Lung (tissue), 12 donors: ENCODE results near the gene B3GNT4. TPM values are rescaled to one million over a fixed set of nuclear protein-coding genes. Genes with fewer than 3 reads are reported as not detected.

ENCODE experiments used
- ATAC-seq: fragments of 200-7000 bp; cut with Tn5 transposase; one replicate; pipeline ENCODE4 v1.9.1; 2020; ENCODE audit warnings: moderate number of reproducible peaks; ENCODE audit not compliant: insufficient read depth, low FRiP score
- DNase-seq, 3 donors: peaks; one replicate each; pipeline ENCODE4 v3.0.0-alpha.2; 2013 to 2017
- H3K27ac ChIP-seq, 2 donors: one replicate each; pipeline ENCODE4 v1.5.1; 2013; ENCODE audit warnings: mild to moderate bottlenecking in 2 of 2, moderate library complexity in 2 of 2, control low read depth in 1 of 2, inconsistent platforms in 1 of 2, low read depth in 1 of 2, low read length in 1 of 2
- H3K27me3 ChIP-seq, 3 donors: one replicate each; pipeline ENCODE4 v1.5.1; 2013; ENCODE audit warnings: low read length in 2 of 3; ENCODE audit not compliant: control insufficient read depth in 3 of 3, insufficient read depth in 3 of 3
- H3K36me3 ChIP-seq, 4 donors: one replicate each; pipeline ENCODE4 v1.5.1; 2013; ENCODE audit warnings: low read length in 4 of 4, mild to moderate bottlenecking in 1 of 4, moderate library complexity in 1 of 4; ENCODE audit not compliant: control insufficient read depth in 4 of 4, insufficient read depth in 4 of 4
- H3K4me1 ChIP-seq, 5 donors: one replicate each; pipeline ENCODE4 v1.5.1; 2013; ENCODE audit warnings: low read length in 5 of 5, mild to moderate bottlenecking in 2 of 5, moderate library complexity in 1 of 5; ENCODE audit not compliant: control insufficient read depth in 5 of 5, insufficient read depth in 5 of 5
- H3K4me3 ChIP-seq: one replicate; pipeline ENCODE4 v1.5.1; 2013; ENCODE audit warnings: mild to moderate bottlenecking, control low read depth, moderate library complexity
- H3K9ac ChIP-seq, 2 donors: one replicate each; pipeline ENCODE4 v1.5.1; 2013; ENCODE audit warnings: low read length in 2 of 2, control low read depth in 1 of 2; ENCODE audit not compliant: insufficient read depth in 1 of 2
- H3K9me3 ChIP-seq, 4 donors: one replicate each; pipeline ENCODE4 v1.5.1; 2013; ENCODE audit warnings: low read length in 3 of 4, mild to moderate bottlenecking in 1 of 4, moderate library complexity in 1 of 4; ENCODE audit not compliant: control insufficient read depth in 4 of 4, insufficient read depth in 3 of 4
- WGBS, 2 donors: extraction: QIAGEN DNeasy Blood & Tissue Kit; methylation state at CpG; one replicate each; pipeline ENCODE4 v1.1.7; 2013; 5-methylcytosine and 5-hydroxymethylcytosine counted together
- polyA plus RNA-seq, 2 donors: library from polyadenylated mRNA; stranded (reverse); fragments of 200-250 nt; gene quantifications; one replicate each; pipeline ENCODE4 v1.2.1, GENCODE V29; 2013
- total RNA-seq, 2 donors: library from RNA; depleted of rRNA in 1 of 2; stranded (reverse); fragments of >200 nt in 1 of 2; gene quantifications; one replicate each; pipeline ENCODE4 v1.2.1, GENCODE V29; 2014 to 2021
- TF ChIP-seq, protein P1 (sequence below): IDR thresholded peaks from 2 replicates; pipeline ENCODE4 v1.5.1; 2012; ENCODE audit warnings: mild to moderate bottlenecking; ENCODE audit errors: control extremely low read depth, extremely low read depth
- donor health status: control.
- donor health status: control.
- donor health status: Bipolar disorder and iron deficiency.
- donor health status: healthy.
- donor health status: DM: yes; HTN: yes; CAD: no.

The B3GNT4 gene
- total and polyA plus RNA-seq, 4 donors = 0.43 to 0.80 (median 0.49) TPM; not detected in 1

DNA sequence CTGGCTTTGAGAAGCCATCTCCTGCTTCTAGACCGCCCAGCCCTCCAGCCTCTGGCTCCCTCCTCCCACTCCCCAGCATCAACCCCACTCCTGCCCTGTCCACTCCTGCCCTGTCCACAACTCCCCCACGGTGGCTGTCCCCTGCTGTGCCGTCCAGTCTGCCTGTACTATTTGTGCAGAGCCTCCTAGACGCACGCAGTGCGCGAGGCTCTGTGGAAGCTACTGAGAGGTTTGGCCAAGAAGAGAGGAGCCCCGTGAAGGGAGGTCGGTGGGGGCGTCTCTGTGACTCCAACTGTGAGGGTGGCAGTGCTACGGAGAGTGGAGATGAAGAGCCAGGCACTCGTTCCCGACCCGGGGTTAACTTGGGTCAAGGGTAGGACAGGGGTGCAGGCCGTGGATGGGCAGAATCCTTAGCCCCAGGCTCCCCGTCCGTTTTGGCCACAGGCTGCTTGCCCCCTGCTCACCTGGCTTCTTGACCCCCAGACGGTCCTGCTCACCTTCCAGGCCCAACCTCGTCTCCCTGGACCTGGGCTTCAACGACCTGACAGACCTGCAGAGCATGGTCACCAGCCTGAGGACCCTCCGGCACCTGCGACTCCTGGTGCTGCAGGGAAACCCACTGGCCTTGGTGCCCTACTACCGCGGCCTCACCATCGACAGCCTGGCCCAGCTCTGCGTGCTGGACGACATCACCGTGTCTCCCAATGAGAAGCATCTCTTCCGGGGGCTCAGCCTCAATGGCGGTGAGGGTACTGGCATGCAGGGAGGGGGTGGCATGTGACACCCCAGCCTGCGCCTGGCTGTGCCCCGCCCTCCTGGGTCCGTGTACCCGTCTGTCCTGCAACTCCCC, 13.7 kb upstream of the B3GNT4 start:
- Histone ChIP-seq H3K27ac (no peak overlapping the region), H3K4me1 (no peaks in the 10 kb centered on the region), H3K27me3 (no peaks in the 10 kb centered on the region), H3K9ac (no peak overlapping the region), H3K36me3 (no peaks in the 10 kb centered on the region), H3K9me3 (no peaks in the 10 kb centered on the region), H3K4me3 (no peak overlapping the region)
- TF ChIP-seq, protein P1, sequence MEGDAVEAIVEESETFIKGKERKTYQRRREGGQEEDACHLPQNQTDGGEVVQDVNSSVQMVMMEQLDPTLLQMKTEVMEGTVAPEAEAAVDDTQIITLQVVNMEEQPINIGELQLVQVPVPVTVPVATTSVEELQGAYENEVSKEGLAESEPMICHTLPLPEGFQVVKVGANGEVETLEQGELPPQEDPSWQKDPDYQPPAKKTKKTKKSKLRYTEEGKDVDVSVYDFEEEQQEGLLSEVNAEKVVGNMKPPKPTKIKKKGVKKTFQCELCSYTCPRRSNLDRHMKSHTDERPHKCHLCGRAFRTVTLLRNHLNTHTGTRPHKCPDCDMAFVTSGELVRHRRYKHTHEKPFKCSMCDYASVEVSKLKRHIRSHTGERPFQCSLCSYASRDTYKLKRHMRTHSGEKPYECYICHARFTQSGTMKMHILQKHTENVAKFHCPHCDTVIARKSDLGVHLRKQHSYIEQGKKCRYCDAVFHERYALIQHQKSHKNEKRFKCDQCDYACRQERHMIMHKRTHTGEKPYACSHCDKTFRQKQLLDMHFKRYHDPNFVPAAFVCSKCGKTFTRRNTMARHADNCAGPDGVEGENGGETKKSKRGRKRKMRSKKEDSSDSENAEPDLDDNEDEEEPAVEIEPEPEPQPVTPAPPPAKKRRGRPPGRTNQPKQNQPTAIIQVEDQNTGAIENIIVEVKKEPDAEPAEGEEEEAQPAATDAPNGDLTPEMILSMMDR = no peak
- DNase-seq (no peak), ATAC-seq (no peak)
- 86 to 92% methylated on average over 34 of the region's 34 CpGs for whole genome bisulfite sequencing, 2 donors

DNA sequence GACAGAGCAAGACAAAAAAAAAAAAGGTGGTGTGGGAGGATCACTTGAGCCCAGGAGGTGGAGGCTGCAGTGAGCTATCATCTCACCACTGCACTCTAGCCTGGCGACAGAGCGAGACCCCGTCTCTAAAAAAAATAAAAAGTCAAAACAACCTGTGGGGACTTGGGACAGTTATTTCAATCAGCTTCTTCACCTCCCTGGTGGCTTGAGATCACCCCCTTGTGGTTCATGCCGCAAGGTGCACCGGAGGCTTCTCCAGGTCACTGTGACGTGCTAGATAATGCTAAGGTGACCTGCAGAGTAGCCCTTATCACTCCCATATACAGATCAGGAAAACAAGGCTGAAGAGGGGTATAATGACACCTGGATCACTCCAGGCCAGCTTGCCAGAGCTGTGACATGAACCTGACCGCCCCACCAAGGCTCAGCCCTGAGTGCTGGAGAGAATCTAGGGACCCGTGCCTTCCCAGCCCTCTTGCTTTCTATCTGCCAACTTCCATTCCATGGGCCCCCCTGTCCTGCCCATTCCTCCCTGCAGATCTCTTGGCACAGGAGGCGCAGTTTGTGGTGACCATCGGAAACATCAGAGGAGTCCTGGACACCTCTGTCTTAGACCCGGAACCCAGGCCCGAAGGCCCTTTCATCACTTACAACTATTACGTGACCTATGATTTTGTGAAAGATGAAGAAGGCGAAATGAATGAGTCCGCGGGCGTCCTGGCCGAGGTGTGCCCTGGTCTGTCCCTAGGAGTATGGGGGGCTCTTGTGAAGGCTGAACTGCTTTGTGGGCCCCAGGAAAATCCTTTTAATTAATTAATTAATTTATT, 12.5 kb upstream of the B3GNT4 start:
- no peak overlapping the region for H3K4me3 ChIP-seq
- WGBS, 2 donors = 66 to 67% methylated on average over 18 of the region's 18 CpGs
- TF ChIP-seq, protein P1 = peak; percentile 60
- H3K27me3 ChIP-seq = no peaks in the 10 kb centered on the region
- DNase-seq (peak; percentile 22 to 50 (median 43)), ATAC-seq (peak; percentile 66)
- H3K9me3 ChIP-seq = peaks cover 0 to 3% (median 0%) of the 10 kb centered on the region in 4 donors
- no peaks in the 10 kb centered on the region for H3K4me1 ChIP-seq
- no peak overlapping the region for H3K27ac ChIP-seq
- no peak overlapping the region for H3K9ac ChIP-seq
- H3K36me3 ChIP-seq = no peaks in the 10 kb centered on the region

DNA sequence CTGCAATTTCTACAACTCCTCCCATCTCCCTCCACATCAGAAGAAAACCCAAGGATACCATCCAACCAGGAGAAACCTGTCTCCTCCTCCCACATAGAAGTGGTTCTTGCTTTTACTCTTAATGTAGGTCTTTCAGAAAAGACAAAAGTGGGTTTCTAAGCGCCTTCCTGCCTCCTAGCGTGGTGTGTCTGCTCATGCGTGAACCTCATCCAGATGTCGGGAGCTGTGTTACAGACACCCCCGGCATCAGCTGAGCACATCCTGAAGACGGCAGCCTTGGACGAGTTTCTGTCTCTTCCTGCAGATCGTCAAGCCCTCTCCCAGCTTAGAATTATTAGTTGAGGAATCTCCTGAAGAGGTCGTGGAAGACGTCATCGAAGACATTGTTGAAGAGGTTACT, 11.1 kb upstream of the B3GNT4 start:
- no peaks in the 10 kb centered on the region for H3K4me1 ChIP-seq
- WGBS, 2 donors = 82 to 91% methylated on average over 11 of the region's 11 CpGs
- H3K4me3 ChIP-seq = no peak overlapping the region
- H3K9me3 ChIP-seq = peaks cover 0 to 3% (median 0%) of the 10 kb centered on the region in 4 donors
- H3K9ac ChIP-seq = no peak overlapping the region
- ATAC-seq (no peak), DNase-seq (no peak)
- H3K36me3 ChIP-seq = no peaks in the 10 kb centered on the region
- H3K27me3 ChIP-seq = no peaks in the 10 kb centered on the region
- TF ChIP-seq, protein P1 = no peak
- H3K27ac ChIP-seq = no peak overlapping the region
